Peyer's patch (tissue), 4 donors: Measurements from ENCODE around the gene HJURP.

Experiments used
- POLR2A ChIP-seq, 2 donors: fragments of 450-650 bp; IDR thresholded peaks; one replicate each; pipeline ENCODE4 v1.5.1; 2017; ENCODE audit warnings: antibody characterized with exemption in 2 of 2, mild to moderate bottlenecking in 2 of 2, moderate library complexity in 2 of 2
- TF ChIP-seq, protein P1 (sequence below), 6 experiments: fragments of 450-650 bp in 4 of 6; fragments of 200-600 bp in 2 of 6; sonication (generic) in 1 of 6; IDR thresholded peaks; one replicate each; pipeline ENCODE4 v1.5.1; 2017 to 2019; ENCODE audit warnings: antibody characterized with exemption in 6 of 6, mild to moderate bottlenecking in 3 of 6, moderate library complexity in 1 of 6

GRCh38 chr2:233871432-233871831 is 17.1 kb upstream of the HJURP start:
- TF ChIP-seq, protein P1, sequence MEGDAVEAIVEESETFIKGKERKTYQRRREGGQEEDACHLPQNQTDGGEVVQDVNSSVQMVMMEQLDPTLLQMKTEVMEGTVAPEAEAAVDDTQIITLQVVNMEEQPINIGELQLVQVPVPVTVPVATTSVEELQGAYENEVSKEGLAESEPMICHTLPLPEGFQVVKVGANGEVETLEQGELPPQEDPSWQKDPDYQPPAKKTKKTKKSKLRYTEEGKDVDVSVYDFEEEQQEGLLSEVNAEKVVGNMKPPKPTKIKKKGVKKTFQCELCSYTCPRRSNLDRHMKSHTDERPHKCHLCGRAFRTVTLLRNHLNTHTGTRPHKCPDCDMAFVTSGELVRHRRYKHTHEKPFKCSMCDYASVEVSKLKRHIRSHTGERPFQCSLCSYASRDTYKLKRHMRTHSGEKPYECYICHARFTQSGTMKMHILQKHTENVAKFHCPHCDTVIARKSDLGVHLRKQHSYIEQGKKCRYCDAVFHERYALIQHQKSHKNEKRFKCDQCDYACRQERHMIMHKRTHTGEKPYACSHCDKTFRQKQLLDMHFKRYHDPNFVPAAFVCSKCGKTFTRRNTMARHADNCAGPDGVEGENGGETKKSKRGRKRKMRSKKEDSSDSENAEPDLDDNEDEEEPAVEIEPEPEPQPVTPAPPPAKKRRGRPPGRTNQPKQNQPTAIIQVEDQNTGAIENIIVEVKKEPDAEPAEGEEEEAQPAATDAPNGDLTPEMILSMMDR (IDR thresholded peaks at IDR 0.05), result no peak
- no peak for TF ChIP-seq POLR2A (IDR thresholded peaks at IDR 0.05)
